GM12878 (cell line): Measurements from ENCODE around the gene A3GALT2. TPM values are rescaled to one million over a fixed set of nuclear protein-coding genes. Genes with fewer than 3 reads are reported as not detected.

Experiments used
- ATAC-seq: fragments of 200-7000 bp; cut with Tn5 transposase; 3 replicates; pipeline ENCODE4 v1.9.1; 2020; ENCODE audit warnings: mild to moderate bottlenecking, moderate library complexity
- BruUV-seq: library from RNA; stranded (reverse); fragments of 400-500 nt; replicated peaks from 2 replicates; lab custom pipeline; 2021; lab: Mats Ljungman, UMichigan
- CTCF ChIA-PET: fragments of 300-600 bp; sonication (Branson Sonifier 250); formaldehyde crosslinking; extraction: SDS; loops from one replicate; lab custom pipeline; 2021; ENCODE audit warnings: inconsistent platforms; lab: Yijun Ruan, JAX
- POLR2A ChIA-PET: fragments of 350-600 bp; formaldehyde crosslinking; extraction: SDS; loops from one replicate; lab custom pipeline; 2021; ENCODE audit warnings: inconsistent platforms; lab: Charles Lee
- RAD21 ChIA-PET: fragments of 300-600 bp; sonication (Branson Sonifier 250); formaldehyde crosslinking; loops from one replicate; lab custom pipeline; 2023; ENCODE audit warnings: antibody characterized with exemption; ENCODE audit not compliant: unreplicated experiment; lab: Charles Lee
- SMC1A ChIA-PET: fragments of 300-600 bp; sonication (Branson Sonifier 250); formaldehyde crosslinking; loops from one replicate; lab custom pipeline; 2023; ENCODE audit not compliant: unreplicated experiment, uncharacterized antibody; lab: Charles Lee
- DNase-seq: peaks from one replicate; pipeline ENCODE4 v3.0.0-alpha.2; 2011; ENCODE audit warnings: low read depth, low spot score
- FAIRE-seq: peaks from 3 replicates; lab custom pipeline; 2011; peaks lifted over from hg19 to GRCh38; lab: Jason Lieb, UNC
- H2AFZ ChIP-seq: 2 replicates; pipeline ENCODE4 v1.6.0; 2011; ENCODE audit warnings: low read depth, low read length, control low read depth; ENCODE audit not compliant: control insufficient read depth
- H3K27ac ChIP-seq: 2 replicates; pipeline ENCODE4 v1.5.1; 2011; ENCODE audit warnings: control low read depth; ENCODE audit not compliant: control insufficient read depth, insufficient read depth
- H3K27me3 ChIP-seq, 2 experiments: replicated peaks in 1 of 2; 2 replicates each; pipeline versions ENCODE4 v1.6.0 to v1.6.1; 2011; ENCODE audit warnings: low read length in 1 of 2; ENCODE audit not compliant: control insufficient read depth in 2 of 2, insufficient read depth in 2 of 2
- H3K36me3 ChIP-seq, 2 experiments: 2 replicates each; pipeline ENCODE4 v1.5.1; 2011; ENCODE audit warnings: low read length in 1 of 2; ENCODE audit not compliant: control insufficient read depth in 2 of 2, insufficient read depth in 2 of 2
- H3K4me1 ChIP-seq: 2 replicates; pipeline ENCODE4 v1.6.1; 2011; ENCODE audit warnings: mild to moderate bottlenecking, low read length, moderate library complexity, mixed read lengths; ENCODE audit not compliant: control insufficient read depth, insufficient read depth
- H3K4me2 ChIP-seq: 2 replicates; pipeline ENCODE4 v1.6.0; 2011; ENCODE audit warnings: control low read depth; ENCODE audit not compliant: control insufficient read depth, insufficient read depth
- H3K4me3 ChIP-seq: fragments of 200-600 bp; sonication (generic); 2 replicates; pipeline ENCODE4 v1.5.1; 2016
- H3K79me2 ChIP-seq: 2 replicates; pipeline ENCODE4 v1.6.0; 2011; ENCODE audit warnings: low read length; ENCODE audit not compliant: control insufficient read depth, insufficient read depth
- H3K9ac ChIP-seq: 2 replicates; pipeline ENCODE4 v1.8.0; 2011; ENCODE audit warnings: low read length, control low read depth, mixed read lengths; ENCODE audit not compliant: control insufficient read depth, insufficient read depth
- H3K9me3 ChIP-seq: replicated peaks from 3 replicates; pipeline ENCODE4 v1.5.1; 2011; ENCODE audit warnings: mild to moderate bottlenecking, low read length; ENCODE audit not compliant: control insufficient read depth, insufficient read depth
- H4K20me1 ChIP-seq: 2 replicates; pipeline ENCODE4 v1.6.0; 2011; ENCODE audit not compliant: control insufficient read depth, insufficient read depth
- CHD2 ChIP-seq: IDR thresholded peaks from 2 replicates; pipeline ENCODE4 v1.6.1; 2011; ENCODE audit warnings: low read depth, low read length, improper control_type of control experiment, borderline replicate concordance
- HCFC1 ChIP-seq: fragments of 150-350 bp; IDR thresholded peaks from 2 replicates; pipeline ENCODE4 v1.6.1; 2014; ENCODE audit warnings: low read length
- HDGF ChIP-seq: fragments of 450-650 bp; IDR thresholded peaks from 2 replicates; pipeline ENCODE4 v1.6.1; 2016; ENCODE audit warnings: antibody characterized with exemption
- IKZF1 ChIP-seq: fragments of 450-650 bp; conservative IDR thresholded peaks from 2 replicates; pipeline ENCODE4 v1.6.1; 2017; ENCODE audit warnings: antibody characterized with exemption, mild to moderate bottlenecking
- KDM1A ChIP-seq: fragments of 200-600 bp; sonication (generic); IDR thresholded peaks from 2 replicates; pipeline ENCODE4 v1.6.1; 2016; ENCODE audit warnings: borderline replicate concordance
- MLLT1 ChIP-seq: fragments of 450-650 bp; IDR thresholded peaks from 2 replicates; pipeline ENCODE4 v1.6.1; 2016; ENCODE audit warnings: mild to moderate bottlenecking
- PAX5 ChIP-seq: IDR thresholded peaks from 2 replicates; pipeline ENCODE4 v1.6.1; 2011; ENCODE audit warnings: low read depth, low read length, borderline replicate concordance
- RAD21 ChIP-seq: IDR thresholded peaks from 2 replicates; pipeline ENCODE4 v1.6.1; 2011; ENCODE audit warnings: mild to moderate bottlenecking, low read depth, low read length, moderate library complexity; ENCODE audit not compliant: insufficient read depth
- RBBP5 ChIP-seq: fragments of 200-600 bp; sonication (generic); conservative IDR thresholded peaks from 2 replicates; pipeline ENCODE4 v1.6.1; 2016
- RELB ChIP-seq: fragments of 450-650 bp; IDR thresholded peaks from 2 replicates; pipeline ENCODE4 v1.6.1; 2017; ENCODE audit warnings: low read depth, mild to moderate bottlenecking, moderate library complexity
- ZBTB11 ChIP-seq: fragments of 450-650 bp; formaldehyde crosslinking; IDR thresholded peaks from 2 replicates; pipeline ENCODE4 v1.5.0; 2022; ENCODE audit warnings: mild to moderate bottlenecking, missing genetic modification characterization
- ZBTB4 ChIP-seq: fragments of 450-650 bp; formaldehyde crosslinking; IDR thresholded peaks from 2 replicates; pipeline ENCODE4 v1.4.0; 2022; ENCODE audit warnings: mild to moderate bottlenecking, moderate library complexity
- ZNF24 ChIP-seq: fragments of 450-650 bp; IDR thresholded peaks from 2 replicates; pipeline ENCODE4 v1.6.1; 2017; ENCODE audit warnings: antibody characterized with exemption, mild to moderate bottlenecking
- ZNF384 ChIP-seq: IDR thresholded peaks from 2 replicates; pipeline ENCODE4 v1.6.1; 2012; ENCODE audit warnings: low read depth, mild to moderate bottlenecking, low read length, improper control_type of control experiment, borderline replicate concordance
- whole genome bisulfite sequencing: methylation state at CpG from one replicate; pipeline ENCODE4 v1.1.6; 2016; ENCODE audit warnings: low lambda C conversion rate; ENCODE audit not compliant: insufficient replicate concordance, insufficient coverage; ENCODE audit errors: missing lambda C conversion rate; 5-methylcytosine and 5-hydroxymethylcytosine counted together
- in situ Hi-C: fragments of 300-500 bp; cut with MboI; formaldehyde crosslinking; loops from 9 replicates; pipeline ENCODE4 v1.14.3; 2018; ENCODE audit warnings: mixed read lengths
- intact Hi-C: fragments of 100-400 bp; cut with micrococcal nuclease; formaldehyde crosslinking; loops from one replicate; pipeline ENCODE4 v1.14.2; 2022; ENCODE audit not compliant: unreplicated experiment
- polyA plus RNA-seq, 11 experiments: library from polyadenylated mRNA; depleted of rRNA in 4 of 11; unstranded in 6 of 11; stranded (reverse) in 5 of 11; fragments of >200 nt; fragmentation: Nextera tagmentation in 4 of 11; fragmentation: Illumina TruSeq in 1 of 11; extraction: Ambion mirVana in 4 of 11; extraction: Trizol in 1 of 11; gene quantifications; 1 replicate in 1 of 11; 2 replicates in 10 of 11; pipeline versions ENCODE4 v1.2.1 to v1.2.3, GENCODE V29; 2011 to 2016; ENCODE audit warnings: inconsistent platforms in 2 of 11, missing spikeins in 2 of 11, low read depth in 1 of 11
- total RNA-seq, 4 experiments: library from RNA; depleted of rRNA in 3 of 4; stranded (reverse); fragments of >200 nt in 3 of 4; fragmentation: Illumina TruSeq in 1 of 4; extraction: Trizol in 1 of 4; gene quantifications; 2 replicates each; pipeline versions ENCODE4 v1.2.1 to v1.2.3, GENCODE V29; 2013 to 2021

Gene A3GALT2
- total and polyA plus RNA-seq, 10 of the 15 experiments (the other 5 are each of a cell fraction or from before 2014, with no cell fraction given), result not detected

GRCh38 chr1:33257207-33257771 lies 63.6 kb downstream of the A3GALT2 start:
- SMC1A ChIA-PET, result interaction anchor here (0.9 to 1.4 kb wide), 3 partner anchors 8 to 130 kb away, joined by 3 to 4 read pairs (median 3); no protein-coding TSS in a partner anchor
- Histone ChIP-seq H3K79me2 (peaks cover 30% of the 10 kb centered on the region), H3K4me1 (peaks cover 29% of the 10 kb centered on the region), H2AFZ (peak overlapping the region; percentile 25), H3K27ac (peak overlapping the region; percentile 90), H3K27me3 (no peaks in the 10 kb centered on the region), H3K4me2 (peak overlapping the region; percentile 89), H3K9me3 (no peaks in the 10 kb centered on the region), H3K4me3 (peak overlapping the region; percentile 94), H3K36me3 (no peaks in the 10 kb centered on the region), H3K9ac (peak overlapping the region; percentile 95), H4K20me1 (no peaks in the 10 kb centered on the region)
- in situ Hi-C loops, result no loop called here
- WGBS, result 4% methylated on average over 13 of the region's 18 CpGs
- no TSS peak for BruUV-seq
- no peak for FAIRE-seq
- no peak for DNase-seq
- RAD21 ChIA-PET, result interaction anchor here (0.9 to 1.0 kb wide), 2 partner anchors 11 to 76 kb away, joined by 3 to 4 read pairs; partner anchors contain the start of gene TRIM62
- POLR2A ChIA-PET, result interaction anchor here (0.6 kb wide), 2 partner anchors 207 to 291 kb away, joined by 3 read pairs; no protein-coding TSS in a partner anchor
- no peak for ATAC-seq
- CTCF ChIA-PET, result interaction anchor here (0.6 to 1.3 kb wide), 6 partner anchors 14 to 214 kb away, joined by 3 to 6 read pairs (median 3); no protein-coding TSS in a partner anchor
- no peak for TF ChIP-seq HDGF
- no peak for TF ChIP-seq ZNF24
- peak; percentile 65 for TF ChIP-seq ZNF384
- TF ChIP-seq HCFC1, result no peak
- TF ChIP-seq CHD2, result no peak
- no peak for TF ChIP-seq PAX5
- no peak for TF ChIP-seq ZBTB11
- 0 out of 2 replicates have a peak, but pooled peaks have one; percentile 0 for TF ChIP-seq MLLT1
- no peak for TF ChIP-seq KDM1A
- no peak for TF ChIP-seq IKZF1
- no peak for TF ChIP-seq ZBTB4 (CRISPR knock-in tag)
- 0 out of 2 replicates have a peak, but pooled peaks have one; percentile 19 for TF ChIP-seq RELB
- no peak for TF ChIP-seq RAD21
- no peak for TF ChIP-seq RBBP5
- intact Hi-C loops, result loop anchor here (5.0 kb wide), 1 partner anchor 130 kb away; no protein-coding TSS in a partner anchor
